NB4 (cell line): ENCODE measurements around the gene ACTMAP.

Experiments used
- DNase-seq: peaks from one replicate; pipeline ENCODE4 v3.0.0; 2010; ENCODE audit warnings: low read depth
- H3K4me3 ChIP-seq: one replicate; pipeline ENCODE4 v1.5.1; 2011; ENCODE audit warnings: mild to moderate bottlenecking, low read depth, low read length, moderate library complexity
- MAX ChIP-seq: IDR thresholded peaks from 2 replicates; pipeline ENCODE4 v1.6.1; 2011; ENCODE audit warnings: low read depth, low read length
- MYC ChIP-seq: IDR thresholded peaks from 2 replicates; pipeline ENCODE4 v1.6.1; 2011; ENCODE audit warnings: low read depth, low read length
- POLR2A ChIP-seq: IDR thresholded peaks from 2 replicates; pipeline ENCODE4 v1.6.1; 2011; ENCODE audit warnings: mild to moderate bottlenecking; ENCODE audit not compliant: insufficient read length; ENCODE audit errors: extremely low read depth
- TF ChIP-seq, protein P1 (sequence below): IDR thresholded peaks from one replicate; pipeline ENCODE4 v1.5.1; 2012; ENCODE audit warnings: low read depth, low read length

ACTMAP gene

GRCh38 chr19:40724315-40724714 lies 26.0 kb downstream of the ACTMAP start:
- TF ChIP-seq POLR2A (no peak), MYC (no peak), MAX (no peak)
- TF ChIP-seq, protein P1, sequence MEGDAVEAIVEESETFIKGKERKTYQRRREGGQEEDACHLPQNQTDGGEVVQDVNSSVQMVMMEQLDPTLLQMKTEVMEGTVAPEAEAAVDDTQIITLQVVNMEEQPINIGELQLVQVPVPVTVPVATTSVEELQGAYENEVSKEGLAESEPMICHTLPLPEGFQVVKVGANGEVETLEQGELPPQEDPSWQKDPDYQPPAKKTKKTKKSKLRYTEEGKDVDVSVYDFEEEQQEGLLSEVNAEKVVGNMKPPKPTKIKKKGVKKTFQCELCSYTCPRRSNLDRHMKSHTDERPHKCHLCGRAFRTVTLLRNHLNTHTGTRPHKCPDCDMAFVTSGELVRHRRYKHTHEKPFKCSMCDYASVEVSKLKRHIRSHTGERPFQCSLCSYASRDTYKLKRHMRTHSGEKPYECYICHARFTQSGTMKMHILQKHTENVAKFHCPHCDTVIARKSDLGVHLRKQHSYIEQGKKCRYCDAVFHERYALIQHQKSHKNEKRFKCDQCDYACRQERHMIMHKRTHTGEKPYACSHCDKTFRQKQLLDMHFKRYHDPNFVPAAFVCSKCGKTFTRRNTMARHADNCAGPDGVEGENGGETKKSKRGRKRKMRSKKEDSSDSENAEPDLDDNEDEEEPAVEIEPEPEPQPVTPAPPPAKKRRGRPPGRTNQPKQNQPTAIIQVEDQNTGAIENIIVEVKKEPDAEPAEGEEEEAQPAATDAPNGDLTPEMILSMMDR = no peak
- no peak for DNase-seq
- no peak overlapping the region for H3K4me3 ChIP-seq

- TF ChIP-seq, protein P1 = no peak
- TF ChIP-seq MYC (no peak), MAX (no peak), POLR2A (no peak)
- no peak for DNase-seq
- no peak overlapping the region for H3K4me3 ChIP-seq
These were observed 26.5 kb downstream of the ACTMAP start for GRCh38 chr19:40723661-40724254.

DNA sequence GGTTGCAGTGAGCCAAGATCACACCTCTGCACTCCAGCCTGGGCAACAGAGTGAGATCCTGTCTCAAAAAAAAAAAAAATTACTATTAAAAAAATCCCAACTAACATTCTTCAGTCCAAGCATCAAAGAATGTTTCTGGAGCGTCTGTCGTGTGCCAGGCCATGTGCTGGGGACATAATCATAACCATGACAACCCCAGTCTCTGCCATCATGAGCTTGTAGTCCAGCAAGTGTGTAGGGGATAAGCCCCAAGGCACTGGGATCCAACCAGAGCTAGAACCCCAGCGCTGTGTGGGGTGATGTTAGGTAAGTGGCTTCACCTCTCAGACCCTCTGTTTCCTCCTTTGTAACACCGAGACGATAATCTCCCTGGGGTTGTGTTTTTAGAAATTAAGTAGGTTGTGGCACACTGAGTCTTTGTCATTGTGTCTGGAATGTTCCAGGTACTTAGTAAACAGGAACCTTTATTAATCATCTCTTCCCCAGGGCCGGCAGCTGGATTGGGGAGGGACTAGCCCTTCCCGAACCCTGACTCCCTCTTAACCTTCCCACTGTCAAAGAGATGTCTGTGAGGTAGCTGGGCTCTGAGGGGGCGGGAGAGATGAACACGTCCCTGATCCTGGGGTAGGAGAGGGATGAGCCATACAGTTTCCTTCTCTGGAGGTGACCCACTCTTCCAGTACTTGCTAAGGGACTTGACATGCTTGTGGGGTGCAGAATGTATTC lies 28.2 kb downstream of the ACTMAP start:
- DNase-seq = no peak
- no peak for TF ChIP-seq MAX
- TF ChIP-seq MYC = no peak
- TF ChIP-seq, protein P1 = no peak
- TF ChIP-seq POLR2A = no peak
- H3K4me3 ChIP-seq = no peak overlapping the region

DNA sequence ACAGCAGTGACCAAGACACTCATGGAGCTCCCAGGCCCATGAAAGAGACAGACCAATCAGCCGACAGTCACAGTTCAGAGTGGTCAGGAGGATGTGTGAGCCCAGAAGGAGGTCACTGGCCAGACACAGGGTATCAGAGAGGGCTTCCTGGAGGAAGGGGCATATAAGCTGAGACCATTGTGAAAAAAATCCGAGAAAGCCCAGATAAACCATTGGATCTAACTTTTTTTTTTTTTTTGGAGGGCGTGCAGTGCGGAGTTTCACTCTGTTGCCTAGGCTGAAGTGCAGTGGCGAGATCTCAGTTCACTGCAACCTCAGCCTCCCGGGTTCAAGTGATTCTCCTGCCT lies 29.2 kb downstream of the ACTMAP start:
- TF ChIP-seq MAX = no peak
- TF ChIP-seq, protein P1 = no peak
- TF ChIP-seq POLR2A = no peak
- TF ChIP-seq MYC = no peak
- no peak for DNase-seq
- H3K4me3 ChIP-seq = no peak overlapping the region

DNA sequence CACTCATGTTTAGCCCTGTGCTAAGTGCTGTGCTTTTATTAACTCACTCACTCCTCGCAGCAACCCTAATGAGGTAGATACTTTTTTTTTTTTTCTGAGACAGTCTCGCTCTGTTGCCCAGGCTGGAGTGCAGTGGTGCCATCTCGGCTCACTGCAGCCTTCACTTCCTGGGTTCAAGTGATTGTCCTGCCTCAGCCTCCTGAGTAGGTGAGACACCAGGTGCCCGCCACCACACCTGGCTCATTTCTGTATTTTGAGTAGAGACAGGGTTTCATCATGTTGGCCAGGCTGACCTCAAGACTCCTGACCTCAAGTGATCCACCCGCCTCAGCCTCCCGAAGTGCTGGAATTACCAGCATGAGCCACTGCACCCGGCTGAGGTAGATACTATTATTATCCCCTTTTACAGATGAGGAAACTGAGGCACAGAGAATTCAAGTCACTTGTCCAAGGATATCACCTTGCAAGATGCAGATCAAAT lies 30.8 kb downstream of the ACTMAP start:
- no peak for DNase-seq
- no peak overlapping the region for H3K4me3 ChIP-seq
- TF ChIP-seq MAX = no peak
- TF ChIP-seq, protein P1 = no peak
- TF ChIP-seq POLR2A = no peak
- TF ChIP-seq MYC = no peak
